Progenitor cell of endocrine pancreas (in vitro differentiated cells): ENCODE measurements around the gene OTOP2. TPM values are rescaled to one million over a fixed set of nuclear protein-coding genes. Genes with fewer than 3 reads are reported as not detected.
"Not testable (repeated sequence)": the region's sequence is repeated elsewhere in the genome, so short reads cannot be mapped to it uniquely, and the experiment has no call there.

Experiments
- DNase-seq: peaks from one replicate; pipeline ENCODE4 v3.0.0; 2021; ENCODE audit warnings: low spot score; ENCODE audit not compliant: unreplicated experiment
- H3K27ac Mint-ChIP-seq: 2 replicates; pipeline ENCODE4 v1.8.0; 2021; ENCODE audit warnings: mild to moderate bottlenecking, moderate library complexity, mixed read lengths
- H3K27me3 Mint-ChIP-seq: 2 replicates; pipeline ENCODE4 v1.8.0; 2021; ENCODE audit warnings: mixed read lengths
- H3K36me3 Mint-ChIP-seq: 2 replicates; pipeline ENCODE4 v1.8.0; 2022; ENCODE audit warnings: mixed read lengths; ENCODE audit not compliant: insufficient read depth
- H3K4me1 Mint-ChIP-seq: 2 replicates; pipeline ENCODE4 v1.8.0; 2021; ENCODE audit warnings: low read depth, mixed read lengths
- H3K4me3 Mint-ChIP-seq: 2 replicates; pipeline ENCODE4 v1.8.0; 2021; ENCODE audit warnings: low read depth, mild to moderate bottlenecking, moderate library complexity, mixed read lengths
- H3K9me3 Mint-ChIP-seq: 2 replicates; pipeline ENCODE4 v1.8.0; 2021; ENCODE audit warnings: low read depth, mixed read lengths
- total RNA-seq: library from RNA; stranded (reverse); gene quantifications from 2 replicates; pipeline ENCODE4 v1.2.1, GENCODE V29; 2021
- TF ChIP-seq, protein P1 (sequence below): fragments of 200-600 bp; sonication (generic); IDR thresholded peaks from one replicate; pipeline ENCODE4 v1.5.0; 2021; ENCODE audit warnings: antibody characterized with exemption, mild to moderate bottlenecking; ENCODE audit not compliant: unreplicated experiment

OTOP2 gene
- total RNA-seq, 1 donor from 2014 or later, result not detected

DNA sequence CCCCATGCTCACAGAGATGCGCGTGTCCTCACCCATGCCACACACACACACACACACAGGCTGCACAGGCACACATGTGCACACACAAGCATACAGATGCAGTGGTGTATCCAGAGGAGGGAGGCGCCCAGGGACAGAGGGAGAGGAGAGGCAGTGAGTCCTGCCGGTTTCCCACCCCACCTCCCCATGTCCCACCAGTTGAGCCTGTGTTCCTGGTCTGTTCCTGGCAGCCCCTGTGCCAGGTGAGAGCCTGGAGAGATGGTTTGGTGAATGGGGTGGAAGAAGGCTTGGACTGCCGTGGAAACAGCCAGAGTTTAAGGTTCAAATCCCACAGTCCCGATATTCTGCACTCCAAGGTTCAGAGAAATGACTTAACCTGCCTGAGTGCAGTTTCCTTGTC, 20.4 kb upstream of the OTOP2 start:
- H3K27me3 Mint-ChIP-seq, result peaks cover 30% of the 10 kb centered on the region
- no peaks in the 10 kb centered on the region for H3K9me3 Mint-ChIP-seq
- TF ChIP-seq, protein P1, sequence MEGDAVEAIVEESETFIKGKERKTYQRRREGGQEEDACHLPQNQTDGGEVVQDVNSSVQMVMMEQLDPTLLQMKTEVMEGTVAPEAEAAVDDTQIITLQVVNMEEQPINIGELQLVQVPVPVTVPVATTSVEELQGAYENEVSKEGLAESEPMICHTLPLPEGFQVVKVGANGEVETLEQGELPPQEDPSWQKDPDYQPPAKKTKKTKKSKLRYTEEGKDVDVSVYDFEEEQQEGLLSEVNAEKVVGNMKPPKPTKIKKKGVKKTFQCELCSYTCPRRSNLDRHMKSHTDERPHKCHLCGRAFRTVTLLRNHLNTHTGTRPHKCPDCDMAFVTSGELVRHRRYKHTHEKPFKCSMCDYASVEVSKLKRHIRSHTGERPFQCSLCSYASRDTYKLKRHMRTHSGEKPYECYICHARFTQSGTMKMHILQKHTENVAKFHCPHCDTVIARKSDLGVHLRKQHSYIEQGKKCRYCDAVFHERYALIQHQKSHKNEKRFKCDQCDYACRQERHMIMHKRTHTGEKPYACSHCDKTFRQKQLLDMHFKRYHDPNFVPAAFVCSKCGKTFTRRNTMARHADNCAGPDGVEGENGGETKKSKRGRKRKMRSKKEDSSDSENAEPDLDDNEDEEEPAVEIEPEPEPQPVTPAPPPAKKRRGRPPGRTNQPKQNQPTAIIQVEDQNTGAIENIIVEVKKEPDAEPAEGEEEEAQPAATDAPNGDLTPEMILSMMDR, result no peak
- no peak for DNase-seq
- no peaks in the 10 kb centered on the region for H3K36me3 Mint-ChIP-seq
- H3K27ac Mint-ChIP-seq, result no peak overlapping the region
- no peak overlapping the region for H3K4me3 Mint-ChIP-seq
- peaks cover 8% of the 10 kb centered on the region for H3K4me1 Mint-ChIP-seq

DNA sequence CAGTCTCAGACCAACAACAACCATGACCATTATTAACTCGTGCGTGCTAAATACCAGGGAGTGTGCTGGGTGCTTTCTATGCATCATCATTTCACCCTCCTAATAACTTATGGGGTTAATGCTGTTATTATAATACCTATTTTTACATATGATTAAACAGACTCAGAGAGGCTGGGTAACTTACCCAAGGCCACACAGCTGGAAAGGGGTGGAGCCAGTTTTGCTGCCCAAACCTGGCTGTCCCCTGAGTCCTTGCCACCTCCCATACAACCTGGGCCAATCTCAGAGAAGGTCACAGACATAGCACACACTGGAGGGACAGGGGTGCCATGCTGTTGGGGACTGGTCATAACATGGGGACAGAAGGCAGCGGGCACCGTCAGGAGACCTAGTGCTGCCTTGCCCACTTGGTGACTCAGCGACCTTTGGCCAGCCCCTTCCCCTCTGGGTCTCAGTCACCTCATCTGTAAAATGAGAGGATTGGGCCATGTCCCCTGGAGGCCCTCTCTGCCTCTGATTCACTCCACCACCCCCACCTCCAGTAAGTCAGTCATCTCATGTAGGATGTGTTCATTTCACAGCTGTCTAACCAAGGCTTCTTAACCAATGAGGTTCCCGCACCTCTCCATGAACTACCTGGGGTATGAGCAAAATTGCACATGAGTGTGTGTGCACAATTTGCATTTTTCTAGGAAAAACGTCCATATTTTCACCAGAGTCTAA, 19.2 kb upstream of the OTOP2 start:
- Mint-ChIP-seq H3K4me1 (peaks cover 8% of the 10 kb centered on the region), H3K36me3 (no peaks in the 10 kb centered on the region), H3K27me3 (peaks cover 32% of the 10 kb centered on the region), H3K9me3 (no peaks in the 10 kb centered on the region), H3K4me3 (no peak overlapping the region), H3K27ac (no peak overlapping the region)
- DNase-seq, result no peak
- TF ChIP-seq, protein P1, result no peak

DNA sequence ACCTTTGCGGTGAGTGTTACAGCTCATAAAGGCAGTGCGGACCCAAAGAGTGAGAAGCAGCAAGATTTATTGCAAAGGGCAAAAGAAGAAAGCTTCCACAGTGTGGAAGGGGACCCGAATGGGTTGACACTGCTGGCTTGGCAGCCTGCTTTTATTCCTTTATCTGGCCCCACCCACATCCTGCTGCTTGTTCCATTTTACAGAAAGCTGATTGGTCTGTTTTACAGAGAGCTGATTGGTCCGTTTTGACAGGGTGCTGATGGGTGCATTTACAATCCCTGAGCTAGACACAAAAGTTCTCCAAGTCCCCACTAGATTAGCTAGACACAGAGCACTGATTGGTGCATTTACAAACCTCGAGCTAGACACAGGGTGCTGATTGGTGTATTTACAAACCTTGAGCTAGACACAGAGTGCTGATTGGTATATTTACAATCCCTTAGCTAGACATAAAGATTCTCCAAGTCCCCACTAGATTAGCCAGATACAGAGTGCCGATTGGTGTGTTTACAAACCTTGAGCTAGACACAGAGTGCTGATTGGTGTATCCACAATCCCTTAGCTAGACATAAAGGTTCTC, 17.8 kb upstream of the OTOP2 start:
- H3K4me3 Mint-ChIP-seq, DNase-seq, H3K4me1 Mint-ChIP-seq, H3K36me3 Mint-ChIP-seq, H3K27ac Mint-ChIP-seq, H3K9me3 Mint-ChIP-seq: not testable (repeated sequence)
- peaks cover 29% of the 10 kb centered on the region for H3K27me3 Mint-ChIP-seq

DNA sequence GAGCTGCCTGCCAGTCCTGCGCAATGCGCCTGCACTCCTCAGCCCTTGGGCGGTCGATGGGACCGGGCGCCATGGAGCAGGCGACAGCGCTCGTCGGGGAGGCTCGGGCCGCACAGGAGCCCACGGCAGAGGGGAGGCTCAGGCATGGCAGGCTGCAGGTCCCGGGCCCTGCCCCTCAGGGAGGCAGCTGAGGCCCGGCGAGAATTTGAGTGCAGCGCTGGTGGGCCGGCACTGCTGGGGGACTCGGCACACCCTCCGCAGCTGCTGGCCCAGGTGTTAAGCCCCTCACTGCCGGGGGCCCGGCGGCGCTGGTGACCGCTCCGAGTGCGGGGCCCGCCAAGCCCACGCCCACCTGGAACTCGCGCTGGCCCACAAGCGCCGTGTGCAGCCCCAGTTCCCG, 17.1 kb upstream of the OTOP2 start:
- peaks cover 8% of the 10 kb centered on the region for H3K4me1 Mint-ChIP-seq
- no peaks in the 10 kb centered on the region for H3K36me3 Mint-ChIP-seq
- no peak overlapping the region for H3K27ac Mint-ChIP-seq
- DNase-seq, result no peak
- no peaks in the 10 kb centered on the region for H3K9me3 Mint-ChIP-seq
- H3K4me3 Mint-ChIP-seq, result no peak overlapping the region
- TF ChIP-seq, protein P1, result no peak
- peaks cover 24% of the 10 kb centered on the region for H3K27me3 Mint-ChIP-seq

DNA sequence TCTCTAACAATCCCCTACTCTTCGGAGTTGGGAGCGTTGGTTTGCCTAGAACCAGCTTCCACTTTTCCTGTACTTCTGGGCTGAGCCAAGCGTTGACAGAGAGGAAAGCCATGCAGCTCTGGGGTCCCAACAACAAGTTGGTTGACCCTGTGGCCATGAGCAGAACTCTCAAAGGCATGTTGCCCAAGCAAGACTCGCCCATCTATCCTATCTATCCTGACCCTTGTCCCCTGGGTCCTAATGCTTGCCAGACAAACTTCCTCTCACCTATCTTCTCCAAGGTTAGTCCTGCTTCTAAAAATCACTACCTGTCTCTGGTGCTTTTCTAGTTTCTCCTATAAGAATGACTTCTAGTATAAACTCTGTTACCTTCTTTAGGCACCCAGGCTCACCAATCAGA, 15.0 kb upstream of the OTOP2 start:
- not testable (repeated sequence) for H3K9me3 Mint-ChIP-seq, H3K4me1 Mint-ChIP-seq, H3K27ac Mint-ChIP-seq, H3K36me3 Mint-ChIP-seq, DNase-seq, H3K4me3 Mint-ChIP-seq
- H3K27me3 Mint-ChIP-seq, result peaks cover 17% of the 10 kb centered on the region

DNA sequence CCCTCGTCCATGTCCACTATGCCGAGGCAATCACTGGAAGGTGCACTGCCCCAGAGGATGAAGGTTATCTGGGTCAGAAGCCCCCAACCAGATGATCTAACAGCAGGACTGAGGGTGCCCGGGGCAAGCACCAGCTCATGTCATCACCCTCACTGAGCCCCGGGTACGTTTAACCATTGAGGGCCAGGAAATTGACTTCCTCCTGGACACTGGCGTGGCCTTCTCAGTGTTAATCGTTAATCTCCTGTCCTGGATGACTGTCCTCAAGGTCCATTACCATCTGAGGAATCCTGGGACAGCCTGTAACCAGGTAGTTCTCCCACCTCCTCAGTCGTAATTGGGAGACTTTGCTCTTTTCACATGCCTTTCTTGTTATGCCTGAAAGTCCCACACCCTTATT, 12.7 kb upstream of the OTOP2 start:
- peaks cover 17% of the 10 kb centered on the region for H3K27me3 Mint-ChIP-seq
- H3K27ac Mint-ChIP-seq, DNase-seq, H3K4me1 Mint-ChIP-seq, H3K4me3 Mint-ChIP-seq, H3K36me3 Mint-ChIP-seq, H3K9me3 Mint-ChIP-seq: not testable (repeated sequence)
